T-cell (primary cell): ENCODE results near the gene RPSA. TPM values are rescaled to one million over a fixed set of nuclear protein-coding genes. Genes with fewer than 3 reads are reported as not detected.

ENCODE experiments used
- ATAC-seq, 4 experiments: fragments of 200-7000 bp in 3 of 4; fragments of 150-1000 bp in 1 of 4; cut with Tn5 transposase; replicated peaks in 1 of 4; 1 replicate in 3 of 4; 2 replicates in 1 of 4; pipeline ENCODE4 v1.10.0; 2021; ENCODE audit warnings: moderate library complexity in 3 of 4, mild to moderate bottlenecking in 2 of 4, moderate number of reproducible peaks in 1 of 4
- CTCF ChIA-PET, 2 donors: fragments of 300-600 bp; sonication (Branson Sonifier 250); formaldehyde crosslinking; loops; one replicate each; lab custom pipeline; 2022; ENCODE audit warnings: antibody characterized with exemption in 2 of 2; lab: Charles Lee
- POLR2A ChIA-PET, 2 donors: fragments of 300-600 bp; sonication (Branson Sonifier 250); formaldehyde crosslinking; loops; one replicate each; lab custom pipeline; 2022; ENCODE audit warnings: antibody characterized with exemption in 2 of 2; lab: Charles Lee
- DNase-seq, 35 experiments: peaks; one replicate each; pipeline versions ENCODE4 v3.0.0 to v3.0.0-alpha.2; 2013 to 2023
- H3K27ac ChIP-seq: one replicate; pipeline ENCODE4 v1.5.1; 2013; ENCODE audit warnings: low read length
- H3K27me3 ChIP-seq, 2 experiments: replicated peaks in 1 of 2; 1 replicate in 1 of 2; 2 replicates in 1 of 2; pipeline versions ENCODE4 v1.6.1 to v1.7.0; 2013; ENCODE audit warnings: low read length in 1 of 2, mixed read lengths in 1 of 2; ENCODE audit not compliant: control insufficient read depth in 2 of 2, insufficient read depth in 2 of 2; ENCODE audit errors: extremely low read depth in 1 of 2
- H3K36me3 ChIP-seq, 2 donors: 1 replicate in 1 of 2; 2 replicates in 1 of 2; pipeline versions ENCODE4 v1.6.1 to v1.7.0; 2013; ENCODE audit warnings: low read length in 1 of 2; ENCODE audit not compliant: control insufficient read depth in 2 of 2, insufficient read depth in 1 of 2; ENCODE audit errors: extremely low read depth in 1 of 2
- H3K4me1 ChIP-seq, 2 experiments: 1 replicate in 1 of 2; 2 replicates in 1 of 2; pipeline versions ENCODE4 v1.6.1 to v1.7.0; 2013; ENCODE audit warnings: low read length in 2 of 2, mixed read lengths in 1 of 2; ENCODE audit not compliant: insufficient read depth in 2 of 2, control insufficient read depth in 1 of 2; ENCODE audit errors: extremely low read depth in 1 of 2
- H3K4me3 ChIP-seq, 2 donors: 1 replicate in 1 of 2; 2 replicates in 1 of 2; pipeline versions ENCODE4 v1.5.1 to v1.7.0; 2013; ENCODE audit warnings: mild to moderate bottlenecking in 2 of 2, low read length in 1 of 2, moderate library complexity in 1 of 2; ENCODE audit not compliant: control insufficient read depth in 1 of 2; ENCODE audit errors: extremely low read depth in 1 of 2
- H3K9me3 ChIP-seq: 2 replicates; pipeline ENCODE4 v1.7.0; 2013
- H3K27ac Mint-ChIP-seq, 2 donors: one replicate each; pipeline ENCODE4 v1.8.0; 2020 to 2021; ENCODE audit warnings: mild to moderate bottlenecking in 2 of 2, mixed read lengths in 2 of 2
- H3K27me3 Mint-ChIP-seq, 2 donors: one replicate each; pipeline ENCODE4 v1.8.0; 2021 to 2022; ENCODE audit warnings: mixed read lengths in 2 of 2
- H3K36me3 Mint-ChIP-seq: one replicate; pipeline ENCODE4 v1.8.0; 2021; ENCODE audit warnings: mixed read lengths
- H3K4me1 Mint-ChIP-seq, 3 donors: one replicate each; pipeline ENCODE4 v1.8.0; 2020 to 2022; ENCODE audit warnings: mixed read lengths in 3 of 3, mild to moderate bottlenecking in 1 of 3
- H3K4me3 Mint-ChIP-seq, 3 donors: one replicate each; pipeline ENCODE4 v1.8.0; 2020 to 2022; ENCODE audit warnings: mild to moderate bottlenecking in 3 of 3, mixed read lengths in 3 of 3, moderate library complexity in 3 of 3
- H3K9me3 Mint-ChIP-seq, 3 donors: one replicate each; pipeline ENCODE4 v1.8.0; 2020 to 2022; ENCODE audit warnings: mixed read lengths in 3 of 3
- WGBS: methylation state at CpG from one replicate; pipeline ENCODE4 v1.1.5; 2013; ENCODE audit warnings: missing lambda C conversion rate; ENCODE audit not compliant: insufficient coverage; 5-methylcytosine and 5-hydroxymethylcytosine counted together
- total RNA-seq, 35 experiments: library from RNA in 6 of 35; stranded (reverse) in 6 of 35; fragments of 120-200 nt in 1 of 35; gene quantifications; one replicate each; pipeline versions ENCODE4 v1.2.1 to v1.2.4 and lab custom pipeline; 2013 to 2026

Gene RPSA
- total RNA-seq, 5 donors from 2014 or later (not counting 1 experiment from before 2014, with no cell fraction given): 1,722 to 2,107 (median 1,965) TPM

DNA sequence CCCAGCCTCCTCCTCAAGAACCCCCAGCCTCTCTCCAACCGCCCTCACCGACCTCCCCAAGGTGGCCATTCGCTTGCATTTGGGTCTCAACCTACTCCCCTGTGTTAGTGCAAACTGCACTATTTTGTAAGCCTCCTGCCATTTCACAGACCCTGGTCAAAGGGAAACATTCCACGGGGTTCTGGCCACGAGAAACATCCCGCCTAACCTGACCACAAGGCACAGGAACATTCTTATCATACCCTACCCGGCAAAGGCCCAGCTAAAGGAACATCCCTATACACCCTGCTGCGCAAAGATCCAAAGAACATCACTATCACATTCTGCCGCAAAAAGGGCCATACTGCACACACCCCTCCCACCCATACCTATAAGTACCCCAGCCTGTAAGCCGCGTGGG lies 22.9 kb downstream of the RPSA start:
- DNase-seq (no peak), ATAC-seq (no peak)
- no peaks in the 10 kb centered on the region for H3K9me3 Mint-ChIP-seq
- no peaks in the 10 kb centered on the region for H3K4me1 ChIP-seq
- H3K36me3 Mint-ChIP-seq: no peaks in the 10 kb centered on the region
- H3K27ac ChIP-seq: no peak overlapping the region
- POLR2A ChIA-PET: no interaction called here
- WGBS: 86% methylated on average over 9 of the region's 11 CpGs
- H3K4me1 Mint-ChIP-seq: no peaks in the 10 kb centered on the region
- H3K9me3 ChIP-seq: no peaks in the 10 kb centered on the region
- H3K36me3 ChIP-seq: no peaks in the 10 kb centered on the region
- H3K27me3 Mint-ChIP-seq: peaks cover 6 to 14% of the 10 kb centered on the region in 2 donors
- peaks cover 0 to 19% of the 10 kb centered on the region in 2 experiments for H3K27me3 ChIP-seq
- H3K27ac Mint-ChIP-seq: no peak overlapping the region
- CTCF ChIA-PET: no interaction called here
- no peak overlapping the region for H3K4me3 ChIP-seq
- no peak overlapping the region for H3K4me3 Mint-ChIP-seq

DNA sequence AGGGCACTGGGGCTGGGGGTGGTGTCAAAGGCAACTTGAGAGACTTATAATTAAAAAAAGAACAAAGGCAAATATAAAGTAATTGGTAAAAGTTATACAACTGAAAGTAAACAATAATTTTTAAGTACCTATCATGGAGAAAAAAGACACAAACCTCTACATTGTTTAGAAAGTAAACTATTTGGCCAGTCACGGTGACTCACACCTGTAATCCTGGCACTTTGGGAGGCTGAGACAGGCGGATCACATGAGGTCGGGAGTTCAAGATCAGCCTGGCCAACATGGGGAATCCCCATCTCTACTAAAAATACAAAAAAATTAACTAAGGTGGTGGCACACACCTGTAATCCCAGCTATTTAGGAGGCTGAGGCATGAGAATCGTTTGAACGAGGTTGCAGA lies 25.8 kb downstream of the RPSA start:
- no peaks in the 10 kb centered on the region for H3K36me3 Mint-ChIP-seq
- ATAC-seq (no peak), DNase-seq (no peak)
- Histone ChIP-seq H3K36me3 (no peaks in the 10 kb centered on the region), H3K27me3 (peaks cover 0 to 19% of the 10 kb centered on the region in 2 experiments), H3K9me3 (no peaks in the 10 kb centered on the region), H3K4me1 (no peaks in the 10 kb centered on the region), H3K4me3 (no peak overlapping the region), H3K27ac (no peak overlapping the region)
- WGBS: 60% methylated on average over 2 of the region's 5 CpGs
- H3K4me1 Mint-ChIP-seq: no peaks in the 10 kb centered on the region
- CTCF ChIA-PET: no interaction called here
- no peaks in the 10 kb centered on the region for H3K9me3 Mint-ChIP-seq
- POLR2A ChIA-PET: no interaction called here
- no peak overlapping the region for H3K27ac Mint-ChIP-seq
- H3K27me3 Mint-ChIP-seq: peaks cover 6 to 14% of the 10 kb centered on the region in 2 donors
- no peak overlapping the region for H3K4me3 Mint-ChIP-seq

DNA sequence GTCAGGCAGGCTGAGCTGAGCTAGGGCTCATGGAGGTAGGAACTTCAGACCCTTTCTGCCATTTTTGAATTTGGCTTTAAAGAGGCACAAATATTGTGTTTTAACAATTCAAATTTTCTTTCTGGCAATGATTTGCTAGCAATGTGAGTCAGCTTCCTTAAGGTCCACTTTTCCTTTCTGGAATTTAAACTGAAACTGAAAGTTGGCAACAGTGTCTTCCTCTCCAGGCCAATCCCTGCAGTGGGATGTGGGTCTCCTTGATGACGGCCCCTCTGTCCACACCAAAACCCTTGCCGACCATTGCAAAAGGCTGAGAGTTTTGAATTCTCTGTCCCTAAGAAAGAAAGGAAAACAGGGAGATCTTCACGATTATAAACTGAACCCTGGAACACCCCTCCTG lies 27.1 kb downstream of the RPSA start:
- Histone ChIP-seq H3K9me3 (no peaks in the 10 kb centered on the region), H3K27ac (no peak overlapping the region), H3K4me1 (no peaks in the 10 kb centered on the region), H3K4me3 (no peak overlapping the region), H3K27me3 (peaks cover 0 to 17% of the 10 kb centered on the region in 2 experiments), H3K36me3 (no peaks in the 10 kb centered on the region)
- POLR2A ChIA-PET: no interaction called here
- Mint-ChIP-seq H3K27ac (no peak overlapping the region), H3K9me3 (no peaks in the 10 kb centered on the region), H3K4me1 (no peaks in the 10 kb centered on the region), H3K27me3 (peaks cover 6 to 14% of the 10 kb centered on the region in 2 donors), H3K4me3 (no peak overlapping the region), H3K36me3 (no peaks in the 10 kb centered on the region)
- ATAC-seq (no peak), DNase-seq (no peak)
- CTCF ChIA-PET: interaction anchor here in 1 of 2 donors (0.5 kb wide), 1 partner anchor 25 kb away, joined by 4 read pairs; no protein-coding TSS in a partner anchor
- no CpG with 5 or more reads among the region's 3 CpGs for WGBS

DNA sequence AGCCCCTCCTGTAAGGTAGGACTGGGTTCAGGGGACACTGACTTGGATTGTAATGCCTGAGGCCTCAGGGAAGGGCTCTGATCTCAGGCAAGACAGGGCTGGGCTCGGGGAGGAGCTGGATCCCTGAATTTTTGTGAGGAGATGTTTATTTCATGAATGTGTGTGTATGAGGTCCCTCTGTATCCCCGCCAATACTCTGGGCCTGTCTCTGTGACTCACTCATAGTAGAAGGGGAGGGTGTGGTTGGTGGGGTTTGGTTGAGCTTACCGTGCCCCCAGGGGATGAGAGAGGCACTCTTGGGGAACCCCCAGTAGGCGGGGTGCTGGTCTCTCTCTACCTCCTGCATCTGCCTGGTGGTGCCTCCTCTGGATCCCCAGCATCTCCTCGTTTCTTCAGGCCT lies 28.1 kb downstream of the RPSA start:
- DNase-seq: no peak

DNA sequence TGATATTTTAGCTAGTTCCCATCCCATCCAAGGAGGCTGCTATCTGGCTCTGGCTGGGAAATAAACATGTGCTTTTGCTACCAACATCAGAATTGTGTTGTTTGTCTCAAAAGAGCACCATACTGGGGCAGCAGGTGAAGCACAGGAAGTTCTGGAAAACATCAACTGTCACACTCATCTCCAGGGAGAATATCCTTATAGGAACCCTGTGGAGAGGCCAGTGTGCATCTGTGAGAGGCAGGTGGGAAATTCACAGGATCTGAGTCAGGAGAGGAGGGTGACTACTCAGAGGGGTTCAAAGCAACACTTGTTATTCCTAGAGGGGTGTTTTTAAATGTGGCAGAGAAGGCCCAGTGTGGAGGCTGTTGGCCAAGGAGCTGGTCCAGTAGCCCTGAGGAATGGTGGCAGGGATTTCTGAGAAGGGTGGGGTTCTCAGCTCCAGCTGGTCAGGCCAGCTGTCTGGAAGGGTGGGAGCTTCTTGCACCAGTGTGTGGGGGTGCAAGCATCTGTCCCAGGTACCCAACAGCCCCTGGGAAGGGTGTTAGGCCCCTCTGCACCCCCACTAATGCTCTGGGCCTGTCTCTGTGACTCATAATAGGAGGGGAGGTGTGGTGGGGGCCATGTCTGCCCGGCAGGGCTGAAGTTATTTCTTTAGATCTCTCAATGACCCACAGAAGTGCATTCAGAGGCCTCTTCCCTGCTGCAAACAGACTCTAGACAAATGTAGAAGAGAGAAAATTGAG lies 28.7 kb downstream of the RPSA start:
- CTCF ChIA-PET: no interaction called here
- H3K27ac ChIP-seq: no peak overlapping the region
- H3K4me3 ChIP-seq: no peak overlapping the region
- H3K27me3 Mint-ChIP-seq: peaks cover 6 to 10% of the 10 kb centered on the region in 2 donors
- H3K4me3 Mint-ChIP-seq: no peak overlapping the region
- no peaks in the 10 kb centered on the region for H3K36me3 Mint-ChIP-seq
- ATAC-seq: no peak
- no peaks in the 10 kb centered on the region for H3K9me3 Mint-ChIP-seq
- H3K9me3 ChIP-seq: no peaks in the 10 kb centered on the region
- no peaks in the 10 kb centered on the region for H3K4me1 Mint-ChIP-seq
- POLR2A ChIA-PET: no interaction called here
- no peaks in the 10 kb centered on the region for H3K36me3 ChIP-seq
- no peak overlapping the region for H3K27ac Mint-ChIP-seq
- H3K27me3 ChIP-seq: peaks cover 0 to 4% of the 10 kb centered on the region in 2 experiments
- no CpG with 5 or more reads among the region's 1 CpG for WGBS
- DNase-seq: no peak
- H3K4me1 ChIP-seq: no peaks in the 10 kb centered on the region

More for the DNA sequence above, 28.1 kb downstream of the RPSA start:
- H3K9me3 ChIP-seq: no peaks in the 10 kb centered on the region
- no peak overlapping the region for H3K27ac ChIP-seq
- WGBS: 63% methylated on average over 2 of the region's 5 CpGs
- H3K27me3 ChIP-seq: peaks cover 0 to 10% of the 10 kb centered on the region in 2 experiments
- no peaks in the 10 kb centered on the region for H3K36me3 ChIP-seq
- no peaks in the 10 kb centered on the region for H3K36me3 Mint-ChIP-seq
- no peaks in the 10 kb centered on the region for H3K4me1 Mint-ChIP-seq
- H3K4me3 Mint-ChIP-seq: no peak overlapping the region
- no peak overlapping the region for H3K27ac Mint-ChIP-seq
- H3K4me1 ChIP-seq: no peaks in the 10 kb centered on the region
- CTCF ChIA-PET: no interaction called here
- POLR2A ChIA-PET: no interaction called here
- ATAC-seq: no peak
- no peaks in the 10 kb centered on the region for H3K9me3 Mint-ChIP-seq
- peaks cover 6 to 14% of the 10 kb centered on the region in 2 donors for H3K27me3 Mint-ChIP-seq
- no peak overlapping the region for H3K4me3 ChIP-seq

DNA sequence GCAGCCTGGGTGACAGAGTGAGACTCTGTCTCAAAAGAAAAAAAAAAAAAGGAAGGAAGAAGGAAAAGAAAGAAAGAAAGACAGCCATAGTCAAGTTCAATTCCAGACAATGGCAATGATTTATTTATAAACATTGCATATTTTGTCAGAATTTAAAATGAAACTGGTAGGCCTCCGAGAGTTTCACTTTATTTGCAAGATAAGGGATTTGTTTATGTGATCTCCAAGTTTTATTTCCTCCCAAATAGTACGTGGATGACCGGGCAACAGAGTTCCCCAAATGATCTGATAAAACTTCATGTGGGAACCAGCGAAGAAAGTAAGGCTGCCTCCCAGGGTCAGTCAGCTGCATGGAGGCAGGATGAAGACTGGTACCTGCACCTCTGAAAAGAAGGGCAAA lies 32.4 kb downstream of the RPSA start:
- no peaks in the 10 kb centered on the region for H3K4me1 ChIP-seq
- H3K4me1 Mint-ChIP-seq: no peaks in the 10 kb centered on the region
- no peak overlapping the region for H3K4me3 ChIP-seq
- 78% methylated on average over 2 of the region's 4 CpGs for WGBS
- H3K9me3 ChIP-seq: no peaks in the 10 kb centered on the region
- H3K9me3 Mint-ChIP-seq: no peaks in the 10 kb centered on the region
- H3K27me3 Mint-ChIP-seq: no peaks in the 10 kb centered on the region
- no peak for DNase-seq
- ChIA-PET CTCF (no interaction called here), POLR2A (no interaction called here)
- H3K4me3 Mint-ChIP-seq: no peak overlapping the region
- H3K27ac Mint-ChIP-seq: no peak overlapping the region
- no peak overlapping the region for H3K27ac ChIP-seq
- no peak for ATAC-seq
- H3K36me3 Mint-ChIP-seq: no peaks in the 10 kb centered on the region
- H3K27me3 ChIP-seq: no peaks in the 10 kb centered on the region
- no peaks in the 10 kb centered on the region for H3K36me3 ChIP-seq
